ENCODE measurements around the gene GRID2IP.
"Not testable (repeated sequence)": the region's sequence is repeated elsewhere in the genome, so short reads cannot be mapped to it uniquely, and the experiment has no call there.

The GRID2IP gene

DNA sequence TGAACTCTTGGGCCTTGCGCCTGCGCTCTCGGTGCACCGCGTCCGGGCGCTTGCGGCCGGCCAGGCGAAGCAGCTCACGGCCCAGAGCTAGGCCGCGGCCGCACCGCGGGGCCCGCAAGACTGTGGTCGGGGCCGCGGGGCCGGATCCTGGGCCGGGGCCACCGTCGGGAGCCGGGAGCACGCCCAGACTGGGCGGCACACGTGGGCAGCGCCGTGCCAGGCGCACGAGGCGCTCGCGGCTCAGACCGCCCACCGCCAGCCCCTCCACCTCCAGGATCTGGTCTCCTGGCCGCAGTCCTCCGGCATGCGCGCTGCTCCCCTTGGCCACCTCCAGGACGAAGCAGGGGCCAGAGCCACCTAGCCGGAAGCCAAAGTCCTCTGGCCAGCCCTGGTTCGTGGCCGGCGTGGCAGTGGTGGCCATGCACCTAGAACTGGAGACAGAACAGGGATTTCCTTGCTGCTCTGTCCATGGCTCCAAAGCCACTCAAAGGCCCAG, at the start of gene GRID2IP:
TSS of gene GRID2IP (minus strand) at position 446 of the 496 bp plus-strand sequence. CDS start at position 421, 25 bp downstream.
- DNase-seq (ENCODE audit: low spot score): no peak

- DNase-seq (ENCODE audit: low spot score): no peak
These were observed 48.8 kb upstream of the GRID2IP start for GRCh38 chr7:6600093-6600492.

GRCh38 chr7:6590645-6591110, 39.4 kb upstream of the GRID2IP start:
- DNase-seq (ENCODE audit: low spot score): no peak

- peak; percentile 98 for DNase-seq (ENCODE audit: low spot score)
These were observed 38.8 kb upstream of the GRID2IP start, which contains the start of gene INTS15 for GRCh38 chr7:6589829-6590644. Gene INTS15 (plus strand): TSS chr7:6590021. CDS start chr7:6590284, 263 bp downstream.

GRCh38 chr7:6589151-6589828, 38.0 kb upstream of the GRID2IP start:
- DNase-seq (ENCODE audit: low spot score): no peak

DNA sequence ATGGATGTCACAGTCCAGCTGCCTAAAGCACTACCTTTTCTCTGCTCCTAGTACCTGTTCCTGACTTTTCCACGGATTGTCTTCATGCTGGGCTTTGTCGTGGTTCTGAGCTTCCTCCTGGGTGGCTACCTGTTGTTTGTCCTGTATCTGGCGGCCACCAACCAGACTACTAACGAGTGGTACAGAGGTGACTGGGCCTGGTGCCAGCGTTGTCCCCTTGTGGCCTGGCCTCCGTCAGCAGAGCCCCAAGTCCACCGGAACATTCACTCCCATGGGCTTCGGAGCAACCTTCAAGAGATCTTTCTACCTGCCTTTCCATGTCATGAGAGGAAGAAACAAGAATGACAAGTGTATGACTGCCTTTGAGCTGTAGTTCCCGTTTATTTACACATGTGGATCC, 37.3 kb upstream of the GRID2IP start:
- DNase-seq (ENCODE audit: low spot score): no peak

DNA sequence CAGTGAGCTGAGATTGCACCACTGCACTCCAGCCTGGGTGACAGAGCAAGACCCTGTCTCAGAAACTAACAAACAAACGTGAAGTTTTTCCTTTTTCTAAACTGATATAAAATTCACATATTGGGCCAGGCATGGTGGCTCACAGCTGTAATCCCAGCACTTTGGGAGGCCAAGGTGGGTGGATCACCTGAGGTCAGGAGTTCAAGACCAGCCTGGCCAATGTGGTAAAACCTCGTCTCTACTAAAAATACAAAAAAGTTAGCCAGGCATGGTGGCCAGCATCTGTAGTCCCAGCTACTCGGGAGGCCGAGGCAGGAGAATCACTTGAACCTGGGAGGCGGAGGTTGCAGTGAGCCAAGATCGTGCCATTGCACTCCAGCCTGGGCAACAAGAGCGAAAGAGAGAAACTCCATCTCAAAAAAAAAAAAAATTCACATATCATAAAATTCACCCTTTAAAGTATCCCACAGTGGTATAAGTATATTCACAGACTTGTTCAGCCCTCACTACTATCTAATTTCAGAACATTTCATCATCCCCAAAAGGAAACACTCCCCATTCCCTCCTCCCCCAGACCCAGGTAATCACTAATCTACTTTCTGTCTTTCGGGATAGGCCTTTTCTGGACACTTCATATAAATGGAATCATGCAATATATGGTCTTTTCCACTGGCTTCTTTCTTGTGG, 34.6 kb upstream of the GRID2IP start:
- DNase-seq (ENCODE audit: low spot score): not testable (repeated sequence)

DNA sequence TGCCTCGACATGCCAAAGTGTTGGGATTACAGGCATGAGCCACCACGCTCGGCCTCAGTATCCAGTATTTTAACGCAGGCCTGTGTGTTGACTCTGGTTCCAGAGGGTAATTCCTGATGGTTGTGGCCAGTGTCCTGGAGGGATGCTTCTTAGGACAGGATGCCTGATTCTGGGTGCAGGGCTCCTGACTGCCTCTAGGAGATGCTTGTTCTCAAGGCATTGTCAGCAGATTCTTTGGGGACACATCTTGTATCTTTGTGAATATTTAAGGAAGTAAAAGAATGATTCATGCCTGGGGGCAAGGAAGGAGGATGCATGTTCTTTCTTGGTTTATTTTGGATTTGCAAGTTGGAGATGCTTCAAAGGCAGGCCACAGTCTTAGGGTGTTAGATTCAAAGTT, 28.2 kb upstream of the GRID2IP start:
- DNase-seq (ENCODE audit: low spot score): no peak

GRCh38 chr7:6578114-6579084, 27.1 kb upstream of the GRID2IP start:
- DNase-seq (ENCODE audit: low spot score): no peak

DNA sequence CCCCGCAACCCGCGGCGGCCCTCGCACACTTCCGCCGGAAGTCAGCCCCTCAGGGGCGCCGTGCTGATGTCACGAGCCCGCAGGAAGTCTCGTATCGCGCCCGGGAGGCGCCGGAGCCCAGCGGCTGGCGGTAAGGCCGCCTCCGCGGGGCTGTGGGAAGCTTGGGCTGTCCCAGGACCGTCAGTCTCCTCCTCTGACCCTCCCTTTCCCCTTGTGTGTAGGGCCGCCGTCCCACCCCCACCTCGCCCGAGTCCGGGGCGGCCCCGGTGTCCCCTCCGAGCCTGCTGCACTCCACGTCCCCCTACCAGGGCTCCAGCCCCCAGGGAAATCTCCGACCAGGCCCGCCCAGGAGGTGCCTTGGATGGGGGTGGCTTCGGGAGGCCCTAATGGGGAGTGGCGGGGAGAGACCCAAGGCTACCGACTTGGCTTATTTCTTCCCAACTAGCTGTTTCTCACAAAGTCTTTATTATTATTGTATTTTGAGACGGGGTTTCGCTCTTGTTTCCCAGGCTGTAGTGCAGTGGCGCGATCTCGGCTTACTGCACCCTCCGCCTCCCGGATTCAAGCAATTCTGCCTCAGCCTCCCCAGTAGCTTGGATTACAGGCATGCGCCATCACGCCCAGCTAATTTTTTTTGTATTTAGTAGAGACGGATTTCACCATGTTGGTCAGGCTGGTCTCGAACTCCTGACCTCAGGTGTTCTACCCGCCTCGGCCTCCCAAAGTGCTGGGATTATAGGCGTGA, 26.3 kb upstream of the GRID2IP start, which contains the start of gene ZDHHC4:
TSS of gene ZDHHC4 (plus strand) at position 86 of the 745 bp plus-strand sequence. CDS start 3,108 bp downstream, outside the sequence.
- peak; percentile 99 for DNase-seq (ENCODE audit: low spot score)

- DNase-seq (ENCODE audit: low spot score): not testable (repeated sequence)
These were observed 25.7 kb upstream of the GRID2IP start for GRCh38 chr7:6576867-6577368.

DNA sequence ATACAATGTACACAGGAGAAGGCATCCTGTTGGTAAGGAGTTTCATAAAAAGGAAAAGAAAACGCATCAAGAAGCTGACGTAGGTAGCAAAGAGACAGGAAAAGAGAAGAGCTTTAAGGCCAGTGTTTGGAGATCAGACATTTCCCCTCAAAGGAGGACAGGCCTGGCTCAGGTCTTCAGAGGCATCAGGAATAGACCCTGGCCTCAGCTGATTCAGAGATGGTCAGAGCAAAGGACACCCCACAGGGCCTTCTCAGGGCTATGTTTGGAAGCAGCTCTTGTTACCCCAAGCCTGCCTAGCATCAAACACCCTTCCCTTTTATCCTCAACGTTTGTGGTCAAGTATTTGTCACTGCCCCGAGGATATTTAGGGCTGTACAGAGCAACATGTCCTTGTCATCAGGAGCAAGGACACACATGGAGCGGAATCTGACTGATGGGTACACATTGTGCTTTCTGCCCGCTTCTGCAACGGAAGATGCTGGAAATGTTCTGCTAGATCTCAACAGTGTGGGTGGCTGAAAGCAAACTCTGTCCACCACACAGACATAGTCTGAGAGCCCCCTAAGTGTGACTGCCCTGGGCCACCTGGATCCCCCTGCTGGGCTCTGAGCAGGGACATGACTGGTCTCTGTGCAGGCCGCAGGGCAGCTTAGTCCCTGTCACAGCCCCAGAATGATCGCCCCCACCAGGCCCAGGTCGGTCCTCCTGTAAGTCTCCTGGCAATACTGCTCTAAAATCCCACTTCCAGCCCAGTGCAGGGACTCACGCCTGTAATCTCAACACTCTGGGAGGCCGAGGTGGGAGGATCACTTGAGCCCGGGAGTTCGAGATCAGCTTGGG, 25.0 kb upstream of the GRID2IP start:
- no peak for DNase-seq (ENCODE audit: low spot score)

- no peak for DNase-seq (ENCODE audit: low spot score)
These were observed 24.2 kb upstream of the GRID2IP start for GRCh38 chr7:6575281-6576023.

GRCh38 chr7:6571160-6571779, 20.0 kb upstream of the GRID2IP start:
- no peak for DNase-seq (ENCODE audit: low spot score)

DNA sequence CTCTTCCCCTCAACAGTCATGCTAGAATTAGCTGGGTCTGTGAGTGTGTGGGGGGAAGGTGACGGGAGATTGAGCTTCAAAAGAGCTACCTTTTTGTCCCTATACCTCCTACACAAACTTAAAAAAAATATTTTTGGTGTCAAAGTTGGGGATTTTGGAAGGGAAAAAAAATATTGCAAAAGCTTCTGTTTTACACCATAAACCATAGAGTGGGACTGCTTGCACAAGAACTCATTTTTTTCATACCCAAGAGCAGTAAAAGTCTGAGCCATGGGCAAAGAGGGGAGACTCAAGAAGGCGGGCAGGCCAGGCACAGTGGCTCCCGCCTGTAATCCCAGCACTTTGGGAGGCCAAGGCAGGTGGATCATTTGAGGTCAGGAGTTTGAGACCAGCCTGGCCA, 16.6 kb upstream of the GRID2IP start:
- DNase-seq (ENCODE audit: low spot score): no peak

GRCh38 chr7:6565655-6566054, 14.4 kb upstream of the GRID2IP start:
- DNase-seq (ENCODE audit: low spot score): no peak

DNA sequence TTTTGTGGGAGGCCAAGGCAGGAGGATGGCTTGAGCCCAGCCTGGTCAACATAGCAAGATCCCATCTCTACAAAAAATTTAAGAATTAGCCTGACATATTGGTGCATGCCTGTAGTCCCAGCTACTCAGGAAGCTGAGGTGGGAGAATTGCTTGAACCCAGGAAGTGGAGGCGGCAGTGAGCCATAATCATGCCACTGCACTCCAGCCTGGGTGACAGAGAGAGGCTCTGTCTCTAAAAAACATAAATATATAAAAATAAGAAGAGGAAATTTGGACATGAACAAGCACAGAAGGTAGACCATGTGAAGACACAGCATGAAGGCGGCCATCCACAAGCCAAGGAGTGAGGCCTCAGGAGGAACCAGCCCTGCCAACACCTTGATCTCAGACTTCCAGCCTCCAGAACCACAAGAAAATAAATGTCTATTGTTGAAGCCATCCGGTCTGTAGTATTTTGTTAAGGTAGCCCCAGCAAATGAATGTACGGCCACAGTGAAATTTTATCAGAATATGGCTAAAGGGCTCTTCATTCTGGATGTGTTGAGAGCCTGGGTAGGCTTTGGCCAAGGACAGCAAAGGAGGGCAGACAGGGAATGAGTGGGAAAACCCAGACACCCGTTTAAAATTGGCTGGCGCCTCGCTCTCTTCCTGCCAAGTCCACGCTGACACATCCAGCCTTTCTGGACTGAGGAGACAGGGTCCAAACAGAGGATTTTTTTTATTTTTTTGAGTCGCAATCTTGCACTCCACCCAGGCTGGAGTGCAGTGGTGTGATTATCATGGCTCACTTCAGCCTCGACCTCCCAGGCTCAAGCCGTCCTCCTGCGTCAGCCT, 12.9 kb upstream of the GRID2IP start:
- no peak for DNase-seq (ENCODE audit: low spot score)

Data from D341Med (cell line).